H9 (cell line): ENCODE results near the gene IFRD2. TPM values are rescaled to one million over a fixed set of nuclear protein-coding genes. Genes with fewer than 3 reads are reported as not detected.

ENCODE experiments used
- DNase-seq: peaks from one replicate; pipeline ENCODE4 v3.0.0-alpha.2; 2017
- H2AFZ ChIP-seq: one replicate; pipeline ENCODE4 v1.6.1; 2013; ENCODE audit warnings: mild to moderate bottlenecking, low read length, control low read depth, moderate library complexity
- H2AK5ac ChIP-seq: 2 replicates; pipeline ENCODE4 v1.6.1; 2013; ENCODE audit warnings: low read length, control low read depth, mixed read lengths; ENCODE audit not compliant: insufficient read length
- H2BK120ac ChIP-seq: one replicate; pipeline ENCODE4 v1.6.1; 2013; ENCODE audit warnings: low read depth, mild to moderate bottlenecking, low read length, control low read depth, inconsistent platforms; ENCODE audit not compliant: poor library complexity, severe bottlenecking
- H2BK12ac ChIP-seq: 2 replicates; pipeline ENCODE4 v1.6.1; 2013; ENCODE audit warnings: low read length, control low read depth, mixed read lengths, low read depth; ENCODE audit not compliant: insufficient read length
- H2BK15ac ChIP-seq: 2 replicates; pipeline ENCODE4 v1.6.1; 2013; ENCODE audit warnings: low read depth, low read length, control low read depth
- H2BK20ac ChIP-seq: one replicate; pipeline ENCODE4 v1.6.1; 2013; ENCODE audit warnings: low read depth, mild to moderate bottlenecking, low read length, control low read depth, inconsistent platforms; ENCODE audit not compliant: poor library complexity, severe bottlenecking
- H2BK5ac ChIP-seq: 2 replicates; pipeline ENCODE4 v1.6.1; 2013; ENCODE audit warnings: low read length, control low read depth, mixed read lengths; ENCODE audit not compliant: insufficient read length
- H3K14ac ChIP-seq: 2 replicates; pipeline ENCODE4 v1.6.1; 2013; ENCODE audit warnings: low read length, control low read depth; ENCODE audit not compliant: insufficient read depth
- H3K18ac ChIP-seq: 2 replicates; pipeline ENCODE4 v1.6.1; 2013; ENCODE audit warnings: low read depth, mild to moderate bottlenecking, mixed read lengths, low read length, control low read depth; ENCODE audit not compliant: insufficient read length
- H3K23ac ChIP-seq: 2 replicates; pipeline ENCODE4 v1.6.1; 2013; ENCODE audit warnings: low read length, control low read depth, mixed read lengths, low read depth; ENCODE audit not compliant: insufficient read length
- H3K23me2 ChIP-seq: 2 replicates; pipeline ENCODE4 v1.6.1; 2013; ENCODE audit warnings: low read depth, mild to moderate bottlenecking, mixed read lengths, low read length, control low read depth; ENCODE audit not compliant: insufficient read length, poor library complexity, severe bottlenecking
- H3K27ac ChIP-seq: 2 replicates; pipeline ENCODE4 v1.5.1; 2013; ENCODE audit warnings: low read length, control low read depth, mixed read lengths, low read depth; ENCODE audit not compliant: insufficient read length
- H3K27me3 ChIP-seq: 2 replicates; pipeline ENCODE4 v1.6.1; 2013; ENCODE audit warnings: low read length, control low read depth, inconsistent platforms; ENCODE audit not compliant: insufficient read depth
- H3K4ac ChIP-seq: 2 replicates; pipeline ENCODE4 v1.6.1; 2013; ENCODE audit warnings: low read depth, mild to moderate bottlenecking, control low read depth, inconsistent platforms, low read length, moderate library complexity
- H3K4me1 ChIP-seq: 2 replicates; pipeline ENCODE4 v1.6.1; 2013; ENCODE audit warnings: low read length, control low read depth, inconsistent platforms; ENCODE audit not compliant: insufficient read depth
- H3K4me2 ChIP-seq: 2 replicates; pipeline ENCODE4 v1.6.1; 2013; ENCODE audit warnings: low read length, control low read depth, mixed read lengths; ENCODE audit not compliant: insufficient read length, insufficient read depth
- H3K56ac ChIP-seq: 2 replicates; pipeline ENCODE4 v1.6.1; 2013; ENCODE audit warnings: low read depth, mild to moderate bottlenecking, mixed read lengths, low read length, control low read depth; ENCODE audit not compliant: insufficient read length
- H3K79me1 ChIP-seq: 2 replicates; pipeline ENCODE4 v1.6.1; 2013; ENCODE audit warnings: low read depth, mild to moderate bottlenecking, moderate library complexity, low read length, control low read depth, inconsistent platforms; ENCODE audit not compliant: insufficient read depth, poor library complexity, severe bottlenecking
- H3K79me2 ChIP-seq: 2 replicates; pipeline ENCODE4 v1.6.1; 2013; ENCODE audit warnings: low read length, control low read depth, inconsistent platforms; ENCODE audit not compliant: insufficient read depth
- H3K9ac ChIP-seq: 2 replicates; pipeline ENCODE4 v1.6.1; 2013; ENCODE audit warnings: low read length, control low read depth, mixed read lengths; ENCODE audit not compliant: insufficient read length; ENCODE audit errors: extremely low read depth
- H3K9me3 ChIP-seq: one replicate; pipeline ENCODE4 v1.6.1; 2013; ENCODE audit warnings: low read depth, low read length, inconsistent platforms; ENCODE audit not compliant: control insufficient read depth
- H3T11ph ChIP-seq: one replicate; pipeline ENCODE4 v1.6.1; 2013; ENCODE audit warnings: mild to moderate bottlenecking, low read length, control low read depth, inconsistent platforms
- H4K20me1 ChIP-seq: one replicate; pipeline ENCODE4 v1.6.1; 2013; ENCODE audit not compliant: control insufficient read depth, insufficient read length, insufficient read depth
- H4K5ac ChIP-seq: 2 replicates; pipeline ENCODE4 v1.6.1; 2013; ENCODE audit warnings: low read depth, mild to moderate bottlenecking, mixed read lengths, low read length, control low read depth; ENCODE audit not compliant: insufficient read length
- H4K8ac ChIP-seq: replicated peaks from 2 replicates; pipeline ENCODE4 v1.6.1; 2013; ENCODE audit warnings: low read length, control low read depth, mixed read lengths, low read depth; ENCODE audit not compliant: insufficient read length
- H4K91ac ChIP-seq: 2 replicates; pipeline ENCODE4 v1.6.1; 2013; ENCODE audit warnings: low read depth, mild to moderate bottlenecking, moderate library complexity, mixed read lengths, low read length, control low read depth; ENCODE audit not compliant: insufficient read length
- H3K27ac Mint-ChIP-seq, 3 experiments: 2 replicates in 2 of 3; 3 replicates in 1 of 3; pipeline ENCODE4 v1.8.0; 2020 to 2021; ENCODE audit warnings: mixed read lengths in 3 of 3, mild to moderate bottlenecking in 1 of 3, moderate library complexity in 1 of 3
- H3K27me3 Mint-ChIP-seq: 2 replicates; pipeline ENCODE4 v1.8.0; 2021; ENCODE audit warnings: low read depth, mild to moderate bottlenecking, moderate library complexity, mixed read lengths
- H3K36me3 Mint-ChIP-seq, 3 experiments: 2 replicates in 2 of 3; 3 replicates in 1 of 3; pipeline ENCODE4 v1.8.0; 2020 to 2021; ENCODE audit warnings: low read depth in 3 of 3, mixed read lengths in 3 of 3; ENCODE audit not compliant: insufficient read depth in 1 of 3
- H3K4me1 Mint-ChIP-seq, 2 experiments: 2 replicates each; pipeline ENCODE4 v1.8.0; 2020; ENCODE audit warnings: mixed read lengths in 2 of 2
- H3K4me3 Mint-ChIP-seq, 2 experiments: 2 replicates in 1 of 2; 3 replicates in 1 of 2; pipeline ENCODE4 v1.8.0; 2020 to 2021; ENCODE audit warnings: mild to moderate bottlenecking in 2 of 2, mixed read lengths in 2 of 2, moderate library complexity in 1 of 2
- H3K9me3 Mint-ChIP-seq, 2 experiments: 2 replicates in 1 of 2; 3 replicates in 1 of 2; pipeline ENCODE4 v1.8.0; 2020; ENCODE audit warnings: mild to moderate bottlenecking in 2 of 2, mixed read lengths in 2 of 2, moderate library complexity in 1 of 2
- CTCF ChIP-seq: fragments of 200-600 bp; sonication (generic); conservative IDR thresholded peaks from 3 replicates; pipeline ENCODE4 v1.8.0; 2021; ENCODE audit warnings: antibody characterized with exemption, mild to moderate bottlenecking
- WGBS: extraction: QIAGEN DNeasy Blood & Tissue Kit; methylation state at CpG from one replicate; pipeline ENCODE4 v1.1.7; 2013; ENCODE audit warnings: missing lambda C conversion rate, low lambda C conversion rate, mixed read lengths; ENCODE audit not compliant: insufficient read length; ENCODE audit errors: extremely low coverage; 5-methylcytosine and 5-hydroxymethylcytosine counted together
- total RNA-seq: library from RNA; stranded (reverse); gene quantifications from 2 replicates; pipeline ENCODE4 v1.2.1, GENCODE V29; 2021

The IFRD2 gene
- total RNA-seq, 1 experiment from 2014 or later = 109 TPM

- Histone ChIP-seq H2BK20ac (no peak overlapping the region), H2BK12ac (no peak overlapping the region), H4K5ac (no peak overlapping the region), H2BK5ac (no peak overlapping the region), H4K91ac (no peak overlapping the region), H3K27ac (no peak overlapping the region), H3K79me2 (peaks cover 3% of the 10 kb centered on the region; the same call in 1 of the 2 replicates), H3K9me3 (no peaks in the 10 kb centered on the region), H4K8ac (no peak overlapping the region), H3K23me2 (no peaks in the 10 kb centered on the region), H3K9ac (no peak overlapping the region), H2BK120ac (no peak overlapping the region), H3K18ac (no peak overlapping the region), H2BK15ac (no peak overlapping the region), H3K56ac (no peak overlapping the region), H3K27me3 (no peaks in the 10 kb centered on the region), H3K23ac (no peak overlapping the region), H3K4ac (no peak overlapping the region), H2AFZ (no peak overlapping the region), H3T11ph (no peak overlapping the region), H3K79me1 (peaks cover 3% of the 10 kb centered on the region), H4K20me1 (peaks cover 2% of the 10 kb centered on the region), H3K4me1 (no peaks in the 10 kb centered on the region), H3K14ac (no peak overlapping the region), H3K4me2 (no peak overlapping the region), H2AK5ac (no peak overlapping the region)
- Mint-ChIP-seq H3K9me3 (no peaks in the 10 kb centered on the region), H3K4me1 (peaks cover 10 to 23% of the 10 kb centered on the region in 2 experiments; a peak in 3 of 4 replicates), H3K27me3 (no peaks in the 10 kb centered on the region), H3K36me3 (peaks cover 19 to 55% (median 53%) of the 10 kb centered on the region in 3 experiments; a peak in 6 of 7 replicates), H3K4me3 (no peak overlapping the region), H3K27ac (no peak overlapping the region)
- TF ChIP-seq CTCF = no peak
- no CpG with 5 or more reads among the region's 9 CpGs for WGBS
- DNase-seq = no peak
Measured at GRCh38 chr3:50255251-50255615, 37.0 kb downstream of the IFRD2 start.
